HG03439 (cell line): ENCODE results near the gene EVC2.

Experiments
- ATAC-seq: cut with Tn5 transposase; IDR thresholded peaks from one replicate; pipeline ENCODE4 v1.9.1; 2021; ENCODE audit warnings: mild to moderate bottlenecking, moderate library complexity; ENCODE audit not compliant: unreplicated experiment

EVC2 gene, protein sequence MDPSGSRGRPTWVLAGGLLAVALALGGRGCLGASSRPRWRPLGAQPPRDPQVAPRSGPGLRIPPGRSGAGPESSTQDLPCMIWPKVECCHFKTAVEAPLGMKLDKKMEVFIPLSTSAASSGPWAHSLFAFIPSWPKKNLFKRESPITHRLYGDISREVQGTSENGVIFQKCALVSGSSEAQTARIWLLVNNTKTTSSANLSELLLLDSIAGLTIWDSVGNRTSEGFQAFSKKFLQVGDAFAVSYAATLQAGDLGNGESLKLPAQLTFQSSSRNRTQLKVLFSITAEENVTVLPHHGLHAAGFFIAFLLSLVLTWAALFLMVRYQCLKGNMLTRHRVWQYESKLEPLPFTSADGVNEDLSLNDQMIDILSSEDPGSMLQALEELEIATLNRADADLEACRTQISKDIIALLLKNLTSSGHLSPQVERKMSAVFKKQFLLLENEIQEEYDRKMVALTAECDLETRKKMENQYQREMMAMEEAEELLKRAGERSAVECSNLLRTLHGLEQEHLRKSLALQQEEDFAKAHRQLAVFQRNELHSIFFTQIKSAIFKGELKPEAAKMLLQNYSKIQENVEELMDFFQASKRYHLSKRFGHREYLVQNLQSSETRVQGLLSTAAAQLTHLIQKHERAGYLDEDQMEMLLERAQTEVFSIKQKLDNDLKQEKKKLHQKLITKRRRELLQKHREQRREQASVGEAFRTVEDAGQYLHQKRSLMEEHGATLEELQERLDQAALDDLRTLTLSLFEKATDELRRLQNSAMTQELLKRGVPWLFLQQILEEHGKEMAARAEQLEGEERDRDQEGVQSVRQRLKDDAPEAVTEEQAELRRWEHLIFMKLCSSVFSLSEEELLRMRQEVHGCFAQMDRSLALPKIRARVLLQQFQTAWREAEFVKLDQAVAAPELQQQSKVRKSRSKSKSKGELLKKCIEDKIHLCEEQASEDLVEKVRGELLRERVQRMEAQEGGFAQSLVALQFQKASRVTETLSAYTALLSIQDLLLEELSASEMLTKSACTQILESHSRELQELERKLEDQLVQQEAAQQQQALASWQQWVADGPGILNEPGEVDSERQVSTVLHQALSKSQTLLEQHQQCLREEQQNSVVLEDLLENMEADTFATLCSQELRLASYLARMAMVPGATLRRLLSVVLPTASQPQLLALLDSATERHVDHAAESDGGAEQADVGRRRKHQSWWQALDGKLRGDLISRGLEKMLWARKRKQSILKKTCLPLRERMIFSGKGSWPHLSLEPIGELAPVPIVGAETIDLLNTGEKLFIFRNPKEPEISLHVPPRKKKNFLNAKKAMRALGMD

DNA sequence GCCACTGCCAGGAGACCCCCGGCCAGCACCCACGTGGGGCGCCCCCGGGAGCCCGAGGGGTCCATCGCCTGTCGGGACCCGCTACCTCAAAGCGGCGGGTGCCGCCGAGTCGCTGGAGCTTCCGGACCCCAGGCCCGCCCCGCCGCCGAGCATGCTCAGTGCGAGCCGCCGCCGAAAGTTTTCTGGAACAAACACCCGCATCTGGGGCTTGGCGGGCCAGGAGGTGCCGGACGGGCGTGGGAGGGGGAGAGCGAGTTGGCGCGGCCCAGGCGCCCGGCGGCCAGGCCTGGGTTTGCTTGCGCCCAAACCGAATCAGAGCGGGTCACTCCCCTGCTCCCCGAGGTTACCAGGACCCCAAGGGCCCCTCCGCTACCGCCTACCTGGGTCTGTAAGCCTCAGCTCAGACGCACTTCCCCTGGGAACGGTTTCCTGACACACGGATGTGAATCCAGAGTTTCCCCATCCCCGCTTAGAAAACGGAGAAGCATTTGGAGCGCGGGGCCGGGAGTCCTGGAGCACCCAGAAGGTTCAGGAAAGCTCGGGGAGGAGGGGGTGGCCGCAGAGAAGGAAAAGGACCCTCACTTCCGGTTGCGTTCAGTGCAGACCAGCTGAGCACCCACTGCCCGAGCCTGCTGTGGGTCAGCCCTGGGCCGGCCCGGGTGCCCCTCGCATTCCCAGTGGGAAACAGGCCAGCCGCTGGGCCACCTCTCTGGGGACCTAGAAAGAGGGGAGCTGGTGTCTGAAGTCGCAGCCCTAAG lies at the start of gene EVC2:
Gene EVC2, minus strand, starts transcription at position 111 of the 758 bp plus-strand sequence. Its CDS starts 46 bp downstream, at position 65.
- ATAC-seq, result no peak

DNA sequence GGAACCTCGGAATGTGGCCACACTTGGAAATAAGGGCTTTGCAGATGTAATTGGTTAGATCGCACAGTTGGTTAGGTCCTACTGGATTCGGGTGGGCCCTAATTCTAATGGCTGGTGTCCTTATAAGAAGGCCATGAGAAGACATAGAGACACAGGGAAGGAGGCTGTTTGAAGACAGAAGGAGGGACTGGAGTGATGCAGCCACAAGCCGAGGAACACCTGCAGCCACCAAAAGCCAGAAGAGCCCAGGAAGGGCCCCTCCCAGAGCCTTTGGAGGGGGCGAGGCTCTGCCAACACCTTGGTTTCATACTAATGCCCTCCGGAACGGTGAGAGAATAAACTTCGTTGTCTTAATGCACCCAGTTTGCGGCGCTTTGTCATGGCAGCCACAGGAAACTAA lies 49.6 kb upstream of the EVC2 start:
- no peak for ATAC-seq

DNA sequence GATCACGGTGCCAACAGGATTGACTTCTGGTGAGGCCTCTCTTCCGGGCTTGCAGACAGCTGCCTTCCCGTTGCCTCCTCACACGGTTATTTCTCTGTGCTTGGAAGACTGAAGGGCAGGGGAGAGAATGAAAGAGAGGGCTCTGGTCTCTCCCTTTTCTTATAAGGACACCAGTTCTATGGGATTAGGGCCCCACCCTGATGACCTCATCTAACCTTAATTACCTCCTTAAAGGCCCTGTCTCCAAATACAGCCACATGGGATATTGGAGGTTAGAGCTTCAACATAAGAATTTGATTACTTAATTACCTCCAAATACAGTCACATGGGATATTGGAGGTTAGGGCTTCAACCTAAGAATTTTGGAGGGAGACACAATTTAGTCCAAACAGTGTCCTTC lies 49.2 kb upstream of the EVC2 start:
- ATAC-seq, result no peak

DNA sequence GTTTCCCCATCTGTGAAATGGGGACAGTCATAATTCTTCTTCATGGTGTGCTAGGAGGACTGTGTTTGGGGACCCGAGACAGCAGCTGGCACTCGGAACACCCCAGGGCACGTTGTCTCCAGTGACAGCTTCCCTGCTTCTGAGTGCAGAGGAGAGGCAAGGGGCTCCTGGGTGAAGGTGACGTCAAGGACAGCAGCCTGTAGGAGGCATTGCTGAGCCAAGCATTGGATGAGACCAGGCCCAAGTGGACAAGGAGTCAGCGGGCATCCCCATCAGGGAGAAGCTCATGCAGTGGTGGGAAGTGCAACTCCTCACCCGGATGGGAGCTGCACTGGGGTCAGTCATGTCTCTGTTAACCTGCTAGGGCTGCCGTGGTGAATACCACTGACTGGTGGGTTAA lies 48.7 kb upstream of the EVC2 start:
- no peak for ATAC-seq

DNA sequence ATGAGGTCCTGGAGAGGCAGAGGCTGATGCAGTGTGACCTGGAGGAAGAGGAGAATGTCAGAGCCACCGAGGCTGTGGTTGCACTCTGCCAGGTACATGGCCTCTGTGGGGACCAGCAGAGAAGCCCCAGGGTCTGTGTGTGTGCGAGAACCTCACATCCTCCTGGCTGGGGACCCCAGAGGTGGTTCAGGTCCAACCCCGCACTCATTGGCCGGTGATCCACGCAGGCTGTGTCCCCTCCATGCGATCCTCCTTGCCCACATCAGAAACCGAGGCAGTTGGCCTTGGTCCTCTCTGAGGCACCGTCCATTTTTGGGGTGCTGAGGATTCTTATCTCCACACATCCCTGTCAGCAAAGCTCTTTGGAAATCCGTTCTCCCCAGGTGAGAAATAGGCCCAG lies 47.9 kb upstream of the EVC2 start:
- ATAC-seq, result no peak

DNA sequence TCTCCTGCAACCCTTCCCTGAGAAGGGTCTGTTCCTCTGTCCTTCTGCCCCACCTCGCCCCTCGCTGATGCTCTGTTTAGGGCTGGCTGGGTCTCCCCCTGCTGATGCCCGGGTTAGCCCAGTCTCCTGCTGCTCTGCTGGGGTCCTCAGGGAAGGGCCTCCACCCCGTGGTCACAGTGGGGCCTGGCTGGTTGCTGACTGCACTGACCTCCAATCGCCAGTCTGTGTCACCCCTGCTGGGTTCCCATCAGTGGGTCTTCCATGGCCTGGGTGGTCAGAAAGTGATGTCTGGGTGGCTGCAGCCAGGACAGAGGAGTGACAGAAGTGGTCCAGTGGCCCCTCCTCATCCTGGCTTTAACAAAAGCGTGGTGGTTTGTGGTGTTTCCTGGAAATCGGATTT lies 47.3 kb upstream of the EVC2 start:
- ATAC-seq, result no peak

DNA sequence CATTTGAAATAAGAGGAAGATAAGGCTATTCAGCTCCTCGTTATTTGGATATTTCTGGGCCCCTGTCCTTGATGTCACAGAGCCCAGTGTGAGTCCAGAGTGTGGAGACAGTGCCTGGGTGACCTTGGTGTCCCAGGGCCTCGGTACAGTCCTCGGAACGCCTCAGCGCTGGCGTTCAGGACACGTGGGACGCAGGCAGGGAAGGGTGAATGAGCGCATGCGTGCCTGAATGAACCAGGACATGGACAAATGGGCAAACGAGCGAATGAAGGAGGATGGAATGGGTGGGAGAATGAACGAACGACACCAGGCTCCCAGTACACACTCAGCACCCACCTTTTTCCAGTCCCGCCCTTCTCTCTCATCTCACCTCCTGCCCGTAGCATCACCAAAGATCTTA lies 46.8 kb upstream of the EVC2 start:
- no peak for ATAC-seq

DNA sequence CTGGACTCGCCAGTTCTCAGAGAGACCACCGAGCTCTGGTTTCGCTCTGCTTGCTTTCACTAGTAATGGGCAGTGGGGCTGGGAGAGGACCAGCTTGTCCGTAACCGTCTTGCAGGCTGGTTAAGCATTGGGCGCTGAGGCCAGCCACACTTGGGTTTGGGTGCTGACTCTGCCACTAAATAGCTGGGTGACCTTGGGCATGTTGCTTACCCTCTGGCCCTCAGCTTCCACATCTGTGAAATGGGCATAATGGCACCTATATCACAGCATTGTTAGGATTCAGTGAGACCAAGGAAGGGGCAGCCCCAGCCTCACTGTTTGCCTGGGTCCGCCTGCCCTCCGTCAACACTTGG lies 46.1 kb upstream of the EVC2 start:
- ATAC-seq, result no peak

DNA sequence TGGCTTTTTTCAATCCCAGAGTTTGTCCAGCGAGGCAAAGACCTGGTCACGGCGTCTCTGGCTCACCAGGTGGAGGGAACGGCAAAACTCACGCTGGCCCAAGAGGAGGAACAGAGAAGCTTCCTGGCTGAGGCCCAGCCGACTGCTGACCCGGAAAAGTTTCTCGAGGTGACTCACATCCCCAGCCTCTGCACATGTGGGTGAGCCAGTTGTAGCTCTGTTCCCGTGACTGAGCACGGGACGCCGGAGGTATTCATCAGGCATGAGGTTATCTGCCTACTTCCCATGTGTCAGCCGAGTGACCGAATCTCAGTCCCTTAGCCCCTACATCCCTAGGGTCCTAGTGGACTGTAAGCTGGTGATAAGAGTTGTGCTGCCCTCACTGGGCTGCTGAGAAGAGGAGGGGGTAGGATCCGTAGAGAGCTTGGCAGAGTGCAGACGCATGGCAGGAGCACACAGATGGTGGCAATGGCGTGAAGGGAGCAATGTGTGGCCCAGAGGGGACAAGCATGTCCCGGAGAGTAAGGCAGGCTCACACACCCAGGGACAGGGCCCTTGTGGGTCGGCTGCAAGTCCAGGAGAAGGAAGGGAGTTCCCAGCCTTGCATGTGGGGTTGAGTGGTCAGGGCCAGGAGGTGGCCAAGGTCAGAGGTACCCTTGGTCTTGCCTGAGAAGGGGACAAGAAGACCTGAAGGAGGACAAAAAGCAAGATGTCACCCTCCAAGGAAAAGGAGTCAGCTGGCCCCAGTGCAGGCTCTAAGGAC lies 45.6 kb upstream of the EVC2 start:
- ATAC-seq, result no peak

DNA sequence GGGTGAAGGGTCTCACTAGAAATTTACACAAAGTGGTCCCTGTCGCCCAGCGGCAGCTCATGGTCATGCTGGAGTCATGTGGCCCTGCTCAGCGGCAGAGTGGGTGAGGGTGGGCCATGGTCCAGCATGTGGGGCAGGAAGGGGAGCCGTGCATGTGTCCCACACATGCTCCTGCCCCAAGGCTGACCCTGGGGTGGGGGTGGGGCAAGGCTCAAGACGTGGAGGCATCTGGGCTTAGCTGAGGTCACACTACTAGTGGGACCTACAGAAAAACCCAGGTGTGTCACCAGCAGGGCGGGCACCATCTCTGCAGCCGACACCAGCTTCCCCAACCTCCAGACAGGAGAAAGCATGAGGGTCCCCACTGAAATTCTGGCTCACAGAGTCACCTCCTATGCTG lies 45.0 kb upstream of the EVC2 start:
- ATAC-seq, result no peak

DNA sequence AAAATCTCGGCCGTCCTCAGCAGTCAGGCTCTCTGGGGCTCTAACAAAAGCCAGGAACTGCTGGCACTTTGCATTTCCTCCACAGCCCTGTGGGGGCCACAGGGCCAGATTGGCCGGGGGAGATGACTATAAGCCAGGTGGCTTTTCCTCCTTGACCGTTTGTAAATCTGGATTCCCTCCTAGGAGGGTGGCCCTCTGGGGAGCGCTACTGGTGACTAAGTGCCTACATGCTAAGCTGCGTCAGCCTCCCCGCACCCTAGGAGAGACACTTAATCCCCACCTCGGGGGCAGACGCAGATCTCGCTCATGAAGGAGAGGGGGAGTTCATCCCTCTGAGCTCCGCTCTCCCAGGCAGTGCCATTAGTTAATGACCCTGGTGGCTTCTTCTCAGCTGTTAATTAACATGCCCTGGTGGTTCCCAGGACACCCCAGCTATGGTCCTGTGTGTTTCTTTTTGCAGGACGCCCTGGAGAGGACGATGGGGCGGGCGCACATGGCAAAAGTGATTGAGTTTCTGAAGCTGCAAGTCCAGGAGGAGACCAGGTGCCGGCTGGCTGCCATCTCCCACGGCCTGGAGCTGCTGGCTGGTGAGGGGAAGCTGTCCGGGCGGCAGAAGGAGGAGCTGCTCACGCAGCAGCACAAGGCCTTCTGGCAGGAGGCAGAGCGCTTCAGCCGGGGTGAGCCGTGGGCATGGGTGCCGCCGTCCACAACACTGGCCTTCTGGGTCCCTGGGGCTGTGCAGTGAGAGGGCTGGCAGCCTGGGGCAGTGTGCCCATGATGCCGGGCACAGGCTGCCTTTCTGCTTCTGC lies 44.2 kb upstream of the EVC2 start:
- no peak for ATAC-seq

DNA sequence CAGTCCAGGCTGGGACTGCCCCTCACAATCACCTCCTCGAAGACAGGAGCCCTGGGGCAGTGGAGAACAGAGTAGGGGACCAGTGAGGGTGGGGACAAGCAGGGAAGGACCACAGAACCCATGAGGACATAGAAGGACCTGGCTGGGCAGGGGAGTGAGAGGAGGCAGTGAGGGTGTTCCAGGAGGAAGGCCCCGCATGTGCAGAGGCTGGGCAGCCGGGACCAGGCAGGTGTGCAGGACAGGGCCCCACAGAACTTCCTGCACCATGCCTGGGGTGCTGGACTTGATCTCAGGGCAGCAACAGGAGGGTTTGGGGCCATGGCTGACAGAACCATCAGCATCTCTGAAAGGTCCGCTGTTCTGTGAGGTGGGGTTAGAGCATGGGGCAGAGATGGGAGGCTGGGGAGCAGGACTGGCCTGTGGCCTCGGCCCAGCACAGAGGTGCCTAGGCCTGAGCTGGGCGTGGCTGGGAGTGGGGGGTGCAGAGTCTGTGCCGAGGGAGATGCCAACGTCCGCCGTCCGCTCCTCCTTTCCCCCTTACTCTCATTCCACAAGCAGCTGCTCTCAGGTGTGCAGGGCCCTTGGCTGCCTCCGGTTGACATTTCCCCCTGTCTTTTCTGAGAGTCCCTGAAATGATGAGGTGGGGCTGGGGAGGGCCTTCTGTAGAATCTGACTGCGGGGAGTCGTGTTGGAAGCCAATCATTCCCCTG lies 43.5 kb upstream of the EVC2 start:
- no peak for ATAC-seq

DNA sequence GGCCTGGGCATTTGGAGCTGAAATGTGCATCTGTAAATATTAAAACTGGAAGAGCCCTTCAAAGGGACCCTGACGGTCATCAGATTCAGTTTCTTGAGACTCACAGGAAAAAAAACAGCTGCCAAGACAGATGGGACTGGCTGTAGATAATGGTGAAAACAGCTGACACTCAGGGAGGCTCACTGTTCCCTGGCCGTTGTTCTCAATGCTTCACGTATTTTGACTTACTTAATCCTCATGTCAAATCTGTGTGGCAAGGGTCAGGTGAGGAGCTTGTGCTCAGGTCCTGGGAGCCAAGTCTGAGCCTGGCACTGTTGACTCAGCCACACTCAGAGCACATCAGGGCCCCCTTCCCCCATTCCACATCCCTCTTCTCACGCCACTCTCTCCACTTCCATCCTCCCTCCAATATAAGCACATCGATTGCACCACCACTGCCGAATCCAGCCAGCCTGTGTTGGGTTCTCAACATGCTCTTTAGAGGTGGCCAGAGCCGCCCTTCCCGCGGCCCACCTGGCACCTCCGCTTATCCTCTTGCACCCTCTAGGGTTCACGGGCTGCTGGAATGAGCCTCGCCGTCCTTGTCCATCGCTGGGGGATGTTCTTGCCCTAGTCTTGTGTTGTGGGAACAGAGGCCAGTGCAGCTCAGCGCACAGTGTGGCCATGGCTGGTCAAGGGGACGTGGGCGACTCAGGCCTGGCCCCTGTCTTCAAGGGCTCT lies 42.7 kb upstream of the EVC2 start:
- ATAC-seq, result no peak

DNA sequence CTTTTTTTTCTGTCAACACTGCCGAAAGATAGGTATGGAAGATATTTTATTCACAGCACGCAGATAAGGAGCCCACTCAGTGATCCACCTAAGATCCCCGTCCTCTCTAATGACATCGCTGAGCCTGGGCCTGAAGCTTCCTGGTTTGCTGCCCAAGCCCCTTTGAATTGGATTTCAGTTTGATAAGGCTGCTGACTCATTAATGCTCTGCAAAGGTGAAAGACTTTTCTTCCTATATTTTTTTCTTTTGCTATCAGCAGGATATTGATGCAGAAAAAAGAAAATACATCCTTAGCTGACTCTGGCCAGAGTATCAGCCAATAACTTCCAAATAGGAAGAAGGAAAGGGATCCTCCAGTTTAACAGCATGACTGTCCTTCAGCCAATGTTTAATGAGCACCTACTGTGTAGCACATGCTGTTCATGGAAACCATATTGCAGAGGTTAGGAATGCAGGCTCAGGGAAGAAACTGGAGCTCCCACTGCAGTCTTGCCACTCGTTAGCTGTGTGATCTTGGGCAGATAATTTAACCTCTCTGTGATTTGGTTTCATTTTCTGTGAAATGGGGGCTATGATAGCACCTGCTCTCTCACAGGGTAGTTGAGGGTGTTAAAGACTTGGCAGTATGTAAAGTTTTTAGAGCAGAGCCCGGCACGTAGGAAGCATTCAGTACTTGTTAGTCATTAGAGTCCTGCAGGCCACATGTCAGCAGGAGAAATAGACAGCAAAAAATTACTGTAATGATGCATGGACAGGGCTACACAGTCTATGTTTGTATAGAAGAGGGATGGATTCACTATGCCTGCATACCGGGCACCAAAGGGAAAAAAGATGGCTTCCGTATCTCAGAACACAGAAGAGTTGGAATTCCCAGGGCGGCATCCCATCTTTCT lies 41.9 kb upstream of the EVC2 start:
- ATAC-seq, result no peak

DNA sequence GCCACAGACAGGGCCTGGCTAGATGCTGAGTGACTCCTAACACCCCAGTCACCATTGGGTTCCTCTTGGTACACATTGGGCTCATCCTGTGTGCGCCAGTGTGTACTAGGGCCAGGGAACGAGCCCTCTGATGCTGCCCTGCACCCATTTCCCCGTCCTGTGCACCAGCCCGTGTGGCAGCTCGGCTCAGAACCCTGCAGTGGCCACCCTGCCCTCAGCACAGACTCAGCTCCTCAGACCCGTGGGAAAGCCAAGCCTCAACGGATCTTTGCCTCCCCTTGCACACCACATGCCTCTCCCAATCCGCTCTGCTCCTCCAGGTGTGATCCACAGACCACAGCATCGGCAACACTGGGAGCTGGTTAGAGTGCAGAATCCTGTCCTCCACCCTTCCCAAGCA lies 41.2 kb upstream of the EVC2 start:
- ATAC-seq, result no peak

DNA sequence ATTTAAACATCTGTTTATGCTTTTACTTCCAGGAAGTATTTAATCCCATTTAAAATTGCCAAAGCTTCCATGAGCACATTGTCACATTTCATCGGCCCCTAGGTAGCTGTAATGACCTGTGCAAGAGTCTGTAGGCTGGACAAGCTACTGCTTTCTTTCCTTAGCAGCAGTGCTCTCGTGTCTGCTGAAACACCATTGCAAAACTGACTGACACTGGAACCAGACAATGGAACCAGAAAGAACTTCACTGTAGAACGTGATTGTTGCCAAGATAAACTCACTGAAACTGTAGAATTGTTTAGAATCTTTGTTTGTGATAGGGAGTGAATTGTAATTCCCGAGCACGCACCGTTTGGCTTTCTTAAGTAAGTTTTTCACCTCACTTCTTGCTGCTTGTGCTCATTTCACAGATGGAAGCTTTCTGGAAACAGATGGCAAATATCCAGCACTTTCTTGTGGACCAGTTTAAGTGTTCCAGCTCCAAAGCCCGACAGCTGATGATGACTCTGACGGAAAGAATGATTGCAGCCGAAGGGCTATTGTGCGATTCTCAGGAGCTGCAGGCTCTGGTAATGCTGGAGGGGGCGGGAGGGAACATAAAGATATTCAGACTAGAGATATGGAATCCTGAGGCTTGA lies 39.5 kb upstream of the EVC2 start:
- ATAC-seq, result no peak
